ENCODE data around the gene CCND1.

CCND1 gene

GRCh38 chr11:69664901-69665300 lies 23.9 kb downstream of the CCND1 start:
- Histone ChIP-seq H3K9me3 (ENCODE audit: severe bottlenecking) (no peaks in the 10 kb centered on the region), H3K4me3 (ENCODE audit: severe bottlenecking) (no peak overlapping the region), H3K27ac (ENCODE audit: poor library complexity, severe bottlenecking) (no peak overlapping the region), H3K36me3 (ENCODE audit: low read depth) (peaks cover 9% of the 10 kb centered on the region; the same call in 1 of the 2 replicates), H3K27me3 (ENCODE audit: insufficient read depth, poor library complexity, severe bottlenecking) (no peaks in the 10 kb centered on the region), H3K4me1 (ENCODE audit: insufficient read depth, poor library complexity, severe bottlenecking) (no peaks in the 10 kb centered on the region)
- TF ChIP-seq, protein P1, sequence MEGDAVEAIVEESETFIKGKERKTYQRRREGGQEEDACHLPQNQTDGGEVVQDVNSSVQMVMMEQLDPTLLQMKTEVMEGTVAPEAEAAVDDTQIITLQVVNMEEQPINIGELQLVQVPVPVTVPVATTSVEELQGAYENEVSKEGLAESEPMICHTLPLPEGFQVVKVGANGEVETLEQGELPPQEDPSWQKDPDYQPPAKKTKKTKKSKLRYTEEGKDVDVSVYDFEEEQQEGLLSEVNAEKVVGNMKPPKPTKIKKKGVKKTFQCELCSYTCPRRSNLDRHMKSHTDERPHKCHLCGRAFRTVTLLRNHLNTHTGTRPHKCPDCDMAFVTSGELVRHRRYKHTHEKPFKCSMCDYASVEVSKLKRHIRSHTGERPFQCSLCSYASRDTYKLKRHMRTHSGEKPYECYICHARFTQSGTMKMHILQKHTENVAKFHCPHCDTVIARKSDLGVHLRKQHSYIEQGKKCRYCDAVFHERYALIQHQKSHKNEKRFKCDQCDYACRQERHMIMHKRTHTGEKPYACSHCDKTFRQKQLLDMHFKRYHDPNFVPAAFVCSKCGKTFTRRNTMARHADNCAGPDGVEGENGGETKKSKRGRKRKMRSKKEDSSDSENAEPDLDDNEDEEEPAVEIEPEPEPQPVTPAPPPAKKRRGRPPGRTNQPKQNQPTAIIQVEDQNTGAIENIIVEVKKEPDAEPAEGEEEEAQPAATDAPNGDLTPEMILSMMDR (IDR thresholded peaks at IDR 0.05; ENCODE audit: poor library complexity, severe bottlenecking): no peak
- ATAC-seq (ENCODE audit: low read depth): no peak
- DNase-seq (ENCODE audit: low spot score): no peak

DNA sequence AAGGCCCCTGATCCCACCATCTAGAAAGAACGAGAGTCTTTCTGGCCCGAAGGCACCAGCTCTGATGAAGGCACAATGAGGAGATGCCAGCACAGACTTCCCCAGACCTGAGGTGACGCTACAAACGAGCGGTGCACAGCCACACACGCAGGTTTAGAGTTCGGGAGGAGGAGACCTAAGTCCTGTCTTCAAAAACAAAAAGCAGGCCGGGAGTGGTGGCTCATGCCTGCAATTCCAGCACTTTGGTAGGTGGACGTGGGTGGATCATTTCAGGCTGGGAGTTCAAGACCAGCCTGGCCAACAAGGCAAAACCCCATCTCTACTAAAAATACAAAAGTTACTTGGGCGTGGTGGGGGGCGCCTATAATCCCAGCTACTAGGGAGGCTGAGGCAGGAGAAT lies 24.7 kb downstream of the CCND1 start:
- H3K27ac ChIP-seq (ENCODE audit: poor library complexity, severe bottlenecking): no peak overlapping the region
- DNase-seq (ENCODE audit: low spot score) (no peak), ATAC-seq (ENCODE audit: low read depth) (no peak)
- no peaks in the 10 kb centered on the region for H3K27me3 ChIP-seq (ENCODE audit: insufficient read depth, poor library complexity, severe bottlenecking)
- no peaks in the 10 kb centered on the region for H3K9me3 ChIP-seq (ENCODE audit: severe bottlenecking)
- H3K4me1 ChIP-seq (ENCODE audit: insufficient read depth, poor library complexity, severe bottlenecking): no peaks in the 10 kb centered on the region
- peaks cover 13% of the 10 kb centered on the region for H3K36me3 ChIP-seq (ENCODE audit: low read depth)
- no peak overlapping the region for H3K4me3 ChIP-seq (ENCODE audit: severe bottlenecking)
- TF ChIP-seq, protein P1 (IDR thresholded peaks at IDR 0.05; ENCODE audit: poor library complexity, severe bottlenecking): no peak

DNA sequence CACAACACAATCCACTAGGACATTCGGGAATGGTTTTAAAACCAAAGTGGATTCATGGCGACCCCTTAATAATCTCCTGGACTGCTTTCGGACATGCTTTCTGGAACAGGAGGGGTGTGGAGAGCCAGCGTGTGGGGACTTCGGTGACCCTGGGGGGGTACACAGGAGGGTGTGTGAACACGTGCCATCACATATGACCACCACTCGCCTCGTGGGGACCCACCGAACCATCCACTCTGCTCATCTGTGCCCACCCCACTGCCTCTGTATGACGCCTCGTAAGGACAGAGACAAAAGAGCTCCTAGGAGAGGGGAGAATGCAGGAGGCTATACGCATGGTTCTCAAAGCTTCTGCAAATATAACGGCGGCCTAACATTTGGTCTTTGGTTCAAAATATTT lies 25.3 kb downstream of the CCND1 start:
- H3K36me3 ChIP-seq (ENCODE audit: low read depth): peaks cover 19% of the 10 kb centered on the region
- no peak for ATAC-seq (ENCODE audit: low read depth)

DNA sequence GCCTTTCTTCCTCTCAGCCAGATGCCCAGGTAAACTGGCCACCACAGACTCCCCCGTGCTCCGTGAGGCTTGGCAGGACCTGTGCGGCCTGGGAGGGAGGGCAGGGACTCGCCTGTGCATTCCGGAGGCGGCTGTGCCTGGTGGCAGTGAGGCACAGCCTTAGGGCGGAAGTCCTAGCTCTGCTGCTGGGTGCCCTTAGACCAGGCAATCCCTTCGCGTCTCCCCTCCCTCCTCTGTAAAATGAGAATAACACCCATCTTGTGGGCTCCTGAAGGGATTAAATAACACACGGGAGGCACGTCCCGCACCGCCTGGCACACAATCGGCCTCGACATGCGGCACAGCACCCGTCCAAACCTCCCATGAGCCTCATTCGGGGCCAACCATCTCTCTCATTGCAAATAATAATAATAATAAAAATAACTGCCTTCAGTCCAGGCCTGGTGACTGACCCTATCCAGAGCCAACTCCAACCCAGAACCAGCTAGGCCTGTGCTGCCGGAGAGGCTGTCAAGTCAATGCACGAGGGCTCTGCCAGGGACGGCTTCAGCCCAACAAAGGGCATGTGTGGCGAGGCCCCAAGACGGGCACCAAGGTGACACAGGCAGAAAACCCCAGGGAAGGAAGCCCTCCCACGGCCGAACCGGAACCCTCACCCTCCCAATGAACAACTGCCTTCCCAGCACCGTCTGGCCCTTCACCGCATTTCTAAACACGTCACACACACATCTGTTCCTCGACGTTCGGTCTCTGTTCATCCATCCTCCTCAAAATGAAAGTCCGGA lies 26.0 kb downstream of the CCND1 start:
- Histone ChIP-seq H3K27me3 (ENCODE audit: insufficient read depth, poor library complexity, severe bottlenecking) (no peaks in the 10 kb centered on the region), H3K36me3 (ENCODE audit: low read depth) (peaks cover 26% of the 10 kb centered on the region), H3K9me3 (ENCODE audit: severe bottlenecking) (no peaks in the 10 kb centered on the region), H3K4me3 (ENCODE audit: severe bottlenecking) (no peak overlapping the region), H3K27ac (ENCODE audit: poor library complexity, severe bottlenecking) (no peak overlapping the region), H3K4me1 (ENCODE audit: insufficient read depth, poor library complexity, severe bottlenecking) (no peaks in the 10 kb centered on the region)
- TF ChIP-seq, protein P1 (IDR thresholded peaks at IDR 0.05; ENCODE audit: poor library complexity, severe bottlenecking): no peak
- ATAC-seq (ENCODE audit: low read depth) (no peak), DNase-seq (ENCODE audit: low spot score) (no peak)

More for the DNA sequence above, 25.3 kb downstream of the CCND1 start:
- Histone ChIP-seq H3K4me1 (ENCODE audit: insufficient read depth, poor library complexity, severe bottlenecking) (no peaks in the 10 kb centered on the region), H3K9me3 (ENCODE audit: severe bottlenecking) (no peaks in the 10 kb centered on the region), H3K27me3 (ENCODE audit: insufficient read depth, poor library complexity, severe bottlenecking) (no peaks in the 10 kb centered on the region), H3K27ac (ENCODE audit: poor library complexity, severe bottlenecking) (no peak overlapping the region), H3K4me3 (ENCODE audit: severe bottlenecking) (no peak overlapping the region)
- no peak for DNase-seq (ENCODE audit: low spot score)
- TF ChIP-seq, protein P1 (IDR thresholded peaks at IDR 0.05; ENCODE audit: poor library complexity, severe bottlenecking): no peak
